Activated effector memory CD4-positive, alpha-beta T cell treated with Interleukin-2 at 50 U/mL for 16 hours (primary cell): ENCODE data around the gene PTPRF.

Experiments used
- DNase-seq: peaks from one replicate; pipeline ENCODE4 v3.0.0-alpha.2; 2020

The PTPRF gene

GRCh38 chr1:43612406-43612805, 81.7 kb downstream of the PTPRF start:
- DNase-seq: no peak

GRCh38 chr1:43613075-43613942, 82.6 kb downstream of the PTPRF start:
- no peak for DNase-seq

GRCh38 chr1:43614211-43614610, 83.5 kb downstream of the PTPRF start:
- no peak for DNase-seq

DNA sequence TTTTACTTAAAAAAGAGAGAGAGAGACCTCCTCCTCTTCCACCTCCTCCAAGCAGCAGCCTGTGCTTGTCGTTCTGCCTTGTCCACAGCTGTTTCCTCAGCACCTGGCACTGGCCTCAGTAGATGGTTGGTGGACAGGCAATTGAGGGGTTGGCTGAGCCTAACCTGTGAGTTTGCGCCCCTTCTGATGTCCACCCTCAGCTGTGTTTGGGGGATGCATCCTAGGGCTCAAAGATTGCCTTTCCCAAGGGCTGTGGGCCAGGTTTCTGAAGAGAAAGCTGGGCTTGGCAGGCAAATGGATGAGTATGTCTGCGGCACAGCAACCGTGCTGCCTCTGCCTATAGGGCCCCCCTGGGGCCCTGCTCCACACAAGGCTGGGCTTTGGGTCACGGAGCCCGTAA, 84.2 kb downstream of the PTPRF start:
- DNase-seq: no peak

DNA sequence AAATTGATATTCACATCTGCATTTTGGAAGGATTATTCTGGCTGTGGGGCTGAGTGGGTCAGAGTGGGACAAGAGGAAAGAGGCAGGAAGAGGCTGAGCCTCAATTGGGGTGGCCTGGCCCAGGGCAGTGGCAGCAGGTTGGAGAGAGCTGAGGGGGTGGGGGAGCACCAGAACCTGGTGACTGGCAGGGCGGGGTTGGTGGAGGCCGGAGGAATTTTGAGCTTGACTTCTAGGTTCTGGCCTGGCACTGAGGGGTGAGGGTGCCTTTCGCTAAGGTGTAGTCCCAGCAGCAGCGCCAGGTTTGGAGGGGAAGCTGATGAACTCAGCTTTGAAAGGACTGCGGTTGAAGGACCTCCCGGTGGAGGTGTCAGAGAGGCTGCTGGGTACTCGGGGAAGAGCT, 85.7 kb downstream of the PTPRF start:
- DNase-seq: no peak

- no peak for DNase-seq
Observed at GRCh38 chr1:43617011-43617410, 86.3 kb downstream of the PTPRF start.

- no peak for DNase-seq
Observed at GRCh38 chr1:43617668-43618067, 87.0 kb downstream of the PTPRF start.

DNA sequence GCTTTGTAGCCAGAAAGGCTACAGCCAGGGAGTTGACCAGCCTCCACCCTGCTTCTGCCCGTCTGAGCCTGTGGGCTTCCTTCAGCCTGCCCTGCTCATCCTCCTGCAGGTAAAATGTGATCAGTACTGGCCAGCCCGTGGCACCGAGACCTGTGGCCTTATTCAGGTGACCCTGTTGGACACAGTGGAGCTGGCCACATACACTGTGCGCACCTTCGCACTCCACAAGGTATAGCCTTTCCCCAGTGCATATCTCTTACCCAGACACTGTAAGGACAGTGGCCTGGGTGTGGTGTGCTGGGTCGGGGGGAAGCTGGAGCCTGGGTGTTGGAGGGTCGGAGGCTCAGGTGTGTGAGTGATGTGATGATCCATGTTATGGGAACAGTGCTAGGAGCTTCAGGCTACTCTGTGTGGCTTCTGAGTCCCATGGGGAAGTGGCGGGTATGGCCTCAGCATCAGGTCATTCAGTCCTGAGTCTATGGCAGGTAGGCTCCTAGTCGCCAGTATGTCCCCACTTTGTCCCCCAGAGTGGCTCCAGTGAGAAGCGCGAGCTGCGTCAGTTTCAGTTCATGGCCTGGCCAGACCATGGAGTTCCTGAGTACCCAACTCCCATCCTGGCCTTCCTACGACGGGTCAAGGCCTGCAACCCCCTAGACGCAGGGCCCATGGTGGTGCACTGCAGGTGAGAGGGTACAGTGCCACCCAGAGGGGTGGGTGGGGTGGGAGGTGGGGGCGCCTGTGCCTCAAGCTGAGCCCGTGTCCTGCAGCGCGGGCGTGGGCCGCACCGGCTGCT, 88.0 kb downstream of the PTPRF start:
- no peak for DNase-seq

DNA sequence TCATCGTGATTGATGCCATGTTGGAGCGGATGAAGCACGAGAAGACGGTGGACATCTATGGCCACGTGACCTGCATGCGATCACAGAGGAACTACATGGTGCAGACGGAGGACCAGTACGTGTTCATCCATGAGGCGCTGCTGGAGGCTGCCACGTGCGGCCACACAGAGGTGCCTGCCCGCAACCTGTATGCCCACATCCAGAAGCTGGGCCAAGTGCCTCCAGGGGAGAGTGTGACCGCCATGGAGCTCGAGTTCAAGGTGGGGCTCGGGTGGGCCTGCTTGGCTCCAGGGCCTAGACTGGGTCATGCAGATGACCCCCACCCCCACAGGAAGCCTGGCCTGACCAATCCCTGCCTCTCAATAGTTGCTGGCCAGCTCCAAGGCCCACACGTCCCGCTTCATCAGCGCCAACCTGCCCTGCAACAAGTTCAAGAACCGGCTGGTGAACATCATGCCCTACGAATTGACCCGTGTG, 88.7 kb downstream of the PTPRF start:
- DNase-seq: no peak

DNA sequence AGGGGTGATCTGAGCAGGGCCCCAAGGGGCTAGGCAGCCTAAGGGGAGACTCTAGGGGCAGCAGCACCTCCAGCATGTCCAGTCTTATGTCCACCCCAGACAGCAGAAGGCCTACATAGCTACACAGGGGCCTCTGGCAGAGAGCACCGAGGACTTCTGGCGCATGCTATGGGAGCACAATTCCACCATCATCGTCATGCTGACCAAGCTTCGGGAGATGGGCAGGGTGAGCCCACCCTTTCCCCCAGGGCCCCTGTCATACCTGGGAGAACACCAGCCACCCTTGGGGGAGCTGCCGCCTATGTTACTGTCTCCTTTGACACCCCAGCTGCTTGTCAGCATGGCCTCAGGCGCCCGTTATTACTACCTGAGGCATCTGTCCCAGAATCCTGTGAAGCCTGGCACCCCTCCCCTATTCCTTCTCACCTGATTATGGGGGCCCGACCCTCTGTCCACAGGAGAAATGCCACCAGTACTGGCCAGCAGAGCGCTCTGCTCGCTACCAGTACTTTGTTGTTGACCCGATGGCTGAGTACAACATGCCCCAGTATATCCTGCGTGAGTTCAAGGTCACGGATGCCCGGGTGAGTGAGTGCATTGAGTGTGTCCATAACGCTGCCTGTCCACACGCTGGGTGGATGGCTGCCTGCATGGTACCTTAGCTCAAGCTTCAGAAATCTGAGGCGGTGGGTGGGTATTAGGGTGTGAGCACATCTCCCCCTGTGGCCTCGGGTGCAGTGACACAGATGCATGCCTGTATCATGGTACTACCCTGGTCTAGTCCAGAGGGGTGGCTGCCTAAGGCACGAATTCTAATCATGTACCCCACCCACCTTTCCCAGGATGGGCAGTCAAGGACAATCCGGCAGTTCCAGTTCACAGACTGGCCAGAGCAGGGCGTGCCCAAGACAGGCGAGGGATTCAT, 89.6 kb downstream of the PTPRF start:
- DNase-seq: no peak

DNA sequence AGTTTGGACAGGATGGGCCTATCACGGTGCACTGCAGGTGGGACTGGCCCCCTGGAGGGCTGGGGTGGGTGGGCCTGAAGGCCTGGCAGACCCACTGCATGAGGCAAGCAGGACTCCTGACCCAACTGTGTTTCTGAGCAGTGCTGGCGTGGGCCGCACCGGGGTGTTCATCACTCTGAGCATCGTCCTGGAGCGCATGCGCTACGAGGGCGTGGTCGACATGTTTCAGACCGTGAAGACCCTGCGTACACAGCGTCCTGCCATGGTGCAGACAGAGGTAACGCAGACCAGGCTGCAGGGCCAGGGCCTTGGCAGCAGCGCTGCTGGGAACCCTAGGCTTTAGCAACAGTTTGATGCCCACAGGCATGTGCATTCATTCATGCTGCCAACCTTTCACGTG, 90.3 kb downstream of the PTPRF start:
- DNase-seq: no peak

GRCh38 chr1:43621386-43621785, 90.7 kb downstream of the PTPRF start:
- no peak for DNase-seq

DNA sequence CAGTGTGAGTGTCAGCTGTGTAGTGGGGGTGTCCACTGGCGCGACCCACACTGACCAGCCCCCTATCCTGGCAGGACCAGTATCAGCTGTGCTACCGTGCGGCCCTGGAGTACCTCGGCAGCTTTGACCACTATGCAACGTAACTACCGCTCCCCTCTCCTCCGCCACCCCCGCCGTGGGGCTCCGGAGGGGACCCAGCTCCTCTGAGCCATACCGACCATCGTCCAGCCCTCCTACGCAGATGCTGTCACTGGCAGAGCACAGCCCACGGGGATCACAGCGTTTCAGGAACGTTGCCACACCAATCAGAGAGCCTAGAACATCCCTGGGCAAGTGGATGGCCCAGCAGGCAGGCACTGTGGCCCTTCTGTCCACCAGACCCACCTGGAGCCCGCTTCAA, 91.2 kb downstream of the PTPRF start:
- DNase-seq: no peak

- no peak for DNase-seq
Observed at GRCh38 chr1:43622471-43622870, 91.8 kb downstream of the PTPRF start.

- DNase-seq: no peak
Observed at GRCh38 chr1:43622901-43623780, 92.5 kb downstream of the PTPRF start.

- no peak for DNase-seq
Observed at GRCh38 chr1:43625063-43625780, 94.5 kb downstream of the PTPRF start.

- DNase-seq: no peak
Observed at GRCh38 chr1:43632135-43632670, 101.5 kb downstream of the PTPRF start.

DNA sequence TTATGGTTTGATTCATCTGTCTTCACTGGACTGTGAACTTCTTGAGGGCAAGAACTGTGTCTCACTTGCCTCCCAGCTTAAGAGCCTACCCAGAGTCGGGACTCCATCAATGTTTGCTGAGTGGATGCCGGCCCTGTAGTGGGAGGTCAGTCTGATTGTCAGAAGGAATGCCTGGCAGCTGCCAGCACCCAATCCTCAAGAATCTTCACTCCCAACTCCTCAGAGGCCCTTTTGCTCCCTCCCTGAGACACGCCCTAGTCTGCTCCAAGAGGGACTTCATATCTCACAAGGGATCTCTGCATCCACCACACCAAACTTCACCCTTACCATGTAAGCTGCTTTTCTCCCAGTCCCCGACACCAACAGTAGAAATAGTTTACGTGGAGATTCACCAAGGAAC, 104.0 kb downstream of the PTPRF start:
- DNase-seq: no peak

DNA sequence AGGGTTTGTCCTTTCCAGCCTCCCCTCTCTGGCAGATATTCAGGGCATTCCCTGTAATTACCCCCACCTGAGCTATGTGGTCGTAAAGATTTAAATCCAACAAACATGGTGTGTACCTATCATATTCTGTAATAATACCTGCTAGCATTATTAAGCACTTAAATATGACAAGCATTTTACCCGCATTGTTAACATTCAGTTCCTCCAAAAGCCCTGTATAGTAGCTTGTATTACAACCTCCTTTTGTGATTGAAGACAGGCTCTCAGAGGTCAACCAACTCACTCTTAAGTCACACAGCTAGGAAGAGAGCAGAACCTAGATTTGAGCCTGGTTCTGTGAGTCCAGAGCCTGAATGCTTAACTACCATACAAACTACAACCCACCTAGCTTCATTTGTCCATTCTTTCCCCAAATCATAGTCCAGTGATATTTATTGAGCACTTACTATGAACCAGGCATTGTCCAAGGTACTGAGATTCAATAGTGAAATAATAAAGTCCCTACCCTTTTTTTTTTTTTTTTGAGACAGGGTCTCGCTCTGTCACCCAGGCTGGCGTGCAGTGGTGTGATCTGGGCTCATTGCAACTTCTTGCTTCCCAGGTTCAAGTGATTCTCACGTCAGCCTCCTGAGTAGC, 105.4 kb downstream of the PTPRF start:
- no peak for DNase-seq

- no peak for DNase-seq
Observed at GRCh38 chr1:43637267-43637666, 106.6 kb downstream of the PTPRF start.
